DMS153 treated with DMSO at 0.1 percent for 48 hours (cell line): Measurements from ENCODE around the gene NF1.
"Not testable (repeated sequence)": the region's sequence is repeated elsewhere in the genome, so short reads cannot be mapped to it uniquely, and the experiment has no call there.

Source experiments
- DNase-seq: peaks from one replicate; lab custom pipeline; 2025; ENCODE audit not compliant: unreplicated experiment; lab: John Stamatoyannopoulos, UW

Gene NF1

DNA sequence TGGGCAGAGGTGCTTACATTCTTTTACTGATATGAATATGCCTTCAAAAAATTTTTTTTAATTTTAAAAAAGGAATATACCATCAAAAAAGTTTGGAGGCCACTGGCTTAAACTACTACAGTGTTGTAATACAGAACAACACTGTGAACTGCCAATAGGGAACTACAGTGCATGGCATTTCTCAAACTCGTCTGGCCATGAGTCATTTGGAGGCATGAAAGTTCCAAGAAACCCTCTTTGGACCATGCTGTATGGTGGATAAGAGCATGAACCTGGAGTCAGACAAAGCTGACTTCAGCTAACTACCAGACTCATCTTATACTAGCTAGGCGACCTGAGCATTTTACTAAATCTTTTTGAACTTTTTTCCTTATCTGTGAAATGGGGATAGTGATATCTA is 9.2 kb upstream of the NF1 start:
- no peak for DNase-seq

DNA sequence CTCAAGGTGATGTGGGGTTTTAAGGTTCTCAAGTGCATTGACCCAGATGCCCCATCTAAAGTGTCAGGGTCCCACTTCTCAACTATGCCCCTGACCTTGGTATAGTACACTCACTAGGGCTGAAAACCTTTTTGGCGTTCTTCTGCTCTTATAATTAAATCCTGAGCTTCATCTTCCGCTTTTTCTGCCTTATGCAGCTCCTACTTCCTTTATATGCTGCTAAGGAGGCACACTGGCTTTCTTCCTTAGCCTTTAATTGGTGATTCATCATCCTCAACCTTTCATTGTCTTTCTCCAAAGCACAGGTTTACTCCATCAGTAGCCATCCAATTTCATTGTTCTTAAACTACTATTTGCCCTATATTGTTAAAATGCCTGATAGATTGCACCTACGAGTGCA is 5.3 kb upstream of the NF1 start:
- DNase-seq: no peak

- not testable (repeated sequence) for DNase-seq
Measured at GRCh38 chr17:31090650-31091049, 4.1 kb upstream of the NF1 start.

DNA sequence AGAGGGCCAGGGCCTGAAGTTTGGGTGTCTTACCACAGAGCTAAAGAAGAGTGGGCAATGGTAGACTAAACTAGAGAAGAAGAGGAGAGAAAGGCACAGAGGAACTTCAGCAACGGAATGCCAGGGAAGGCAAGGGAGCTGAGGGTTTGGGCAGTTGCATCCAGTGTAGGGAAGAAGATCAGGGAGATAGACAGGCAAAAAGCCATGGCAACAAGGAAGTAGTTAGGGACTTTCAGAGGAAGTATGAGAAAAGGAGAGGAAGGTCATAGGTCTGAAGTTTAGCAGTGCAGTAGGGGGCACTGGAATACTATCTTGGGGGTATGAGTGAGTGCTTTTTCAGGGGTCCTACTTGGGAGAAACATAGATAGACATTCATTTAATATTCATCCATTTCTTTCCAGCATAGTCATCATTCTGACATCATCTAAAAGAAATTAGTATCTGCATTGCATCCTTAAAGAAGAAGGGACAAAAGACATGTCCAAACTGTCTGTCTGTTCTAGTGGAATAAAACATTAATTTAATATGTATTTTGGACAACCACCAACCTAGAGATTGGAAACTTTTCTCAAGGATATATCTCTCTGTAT is 2.2 kb upstream of the NF1 start:
- DNase-seq: no peak

- DNase-seq: peak; percentile 35
Measured at GRCh38 chr17:31093866-31094599, 744 bp upstream of the NF1 start.

- DNase-seq: no peak
Measured at GRCh38 chr17:31095236-31096105, 694 bp downstream of the NF1 start.

DNA sequence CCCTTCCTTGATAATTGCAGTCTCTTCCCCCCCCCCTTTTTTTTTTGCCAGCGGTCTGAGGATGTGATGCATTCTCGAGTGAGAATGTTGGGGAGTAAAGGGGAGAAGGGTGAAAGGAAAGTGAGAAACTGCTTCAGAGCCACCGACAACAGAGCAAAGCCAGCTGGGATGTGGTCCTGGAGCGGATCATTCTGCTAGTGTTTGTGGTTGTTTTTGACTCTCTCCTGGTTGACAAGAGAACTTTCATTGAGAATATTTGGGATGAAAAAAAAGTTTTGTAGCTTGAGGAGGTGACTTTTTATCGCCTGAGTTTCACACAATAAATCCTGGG is 1.3 kb downstream of the NF1 start:
- DNase-seq: no peak

DNA sequence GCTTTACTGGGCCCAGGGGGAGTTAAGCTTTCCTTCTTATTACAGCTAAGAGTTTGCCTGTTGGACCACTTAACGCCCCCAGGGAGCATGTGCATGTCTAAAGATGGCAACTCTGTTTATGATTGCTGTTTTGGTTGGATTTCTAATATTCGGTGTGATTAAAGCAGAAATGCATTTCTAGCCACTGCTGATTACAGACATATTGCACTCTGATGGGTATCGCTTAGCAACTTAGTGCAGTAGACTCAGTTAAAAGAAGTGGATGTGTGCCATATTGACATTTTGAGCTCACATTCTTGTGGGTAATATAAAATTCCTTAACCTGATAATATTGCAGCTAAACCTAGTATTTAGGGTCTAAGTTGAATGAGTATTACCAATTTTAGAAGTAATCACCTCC is 4.2 kb downstream of the NF1 start:
- DNase-seq: no peak

GRCh38 chr17:31100840-31101459 is 6.2 kb downstream of the NF1 start:
- DNase-seq: no peak

DNA sequence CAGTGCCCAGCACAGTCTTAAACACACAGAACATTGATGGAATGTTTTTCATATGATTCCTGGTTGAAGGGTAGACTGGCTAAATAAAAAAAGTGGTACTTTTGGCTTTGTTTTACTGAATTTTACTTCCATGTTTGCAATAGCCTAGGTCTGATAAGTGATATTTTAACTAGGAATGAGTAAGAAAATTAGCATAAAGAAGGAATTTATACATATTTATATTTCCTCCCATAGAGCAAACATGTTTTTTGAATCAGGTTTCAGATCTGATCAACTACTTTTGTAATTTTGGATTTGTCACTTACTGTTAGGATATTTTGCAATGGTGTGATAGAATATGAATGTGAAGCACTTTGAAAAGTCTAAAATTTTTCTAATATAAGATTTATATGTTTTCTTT is 7.2 kb downstream of the NF1 start:
- DNase-seq: no peak

DNA sequence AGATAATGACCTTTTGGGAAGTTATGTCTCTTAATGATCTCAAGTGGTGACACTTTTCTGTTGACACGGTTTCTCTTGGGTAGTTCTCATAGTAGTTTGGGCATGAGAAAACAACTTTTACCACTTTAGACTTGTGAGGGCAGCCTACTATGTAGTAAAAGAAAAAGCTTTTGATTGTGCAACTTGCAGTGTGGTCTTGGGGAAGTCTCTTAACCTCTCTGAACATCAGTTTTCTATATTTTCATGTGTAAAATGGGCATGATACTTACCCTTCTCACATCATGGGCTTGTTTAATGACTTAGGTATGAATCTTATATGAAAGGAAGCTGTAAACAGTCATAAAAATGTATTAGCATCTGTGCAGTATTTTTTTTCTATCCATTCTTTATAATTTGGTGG is 11.2 kb downstream of the NF1 start:
- DNase-seq: no peak

DNA sequence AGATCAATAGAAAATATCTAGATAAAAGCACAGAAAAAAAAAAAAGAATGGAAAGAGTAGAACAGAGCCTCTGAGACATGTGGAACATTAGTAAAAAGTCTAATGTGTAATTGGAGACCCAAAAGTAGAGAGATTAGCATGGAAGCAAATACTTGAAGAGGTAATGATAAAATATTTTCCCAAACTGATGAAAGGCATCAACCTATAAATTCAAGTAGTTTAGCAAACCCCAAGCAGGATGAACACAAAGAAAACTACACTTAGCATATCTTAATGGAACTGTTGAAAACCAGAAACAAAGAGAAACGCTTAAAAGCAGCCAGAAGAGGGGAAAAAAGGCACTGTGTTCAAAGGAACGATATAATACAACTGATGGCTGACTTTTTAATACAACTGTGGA is 16.4 kb downstream of the NF1 start:
- DNase-seq: no peak

DNA sequence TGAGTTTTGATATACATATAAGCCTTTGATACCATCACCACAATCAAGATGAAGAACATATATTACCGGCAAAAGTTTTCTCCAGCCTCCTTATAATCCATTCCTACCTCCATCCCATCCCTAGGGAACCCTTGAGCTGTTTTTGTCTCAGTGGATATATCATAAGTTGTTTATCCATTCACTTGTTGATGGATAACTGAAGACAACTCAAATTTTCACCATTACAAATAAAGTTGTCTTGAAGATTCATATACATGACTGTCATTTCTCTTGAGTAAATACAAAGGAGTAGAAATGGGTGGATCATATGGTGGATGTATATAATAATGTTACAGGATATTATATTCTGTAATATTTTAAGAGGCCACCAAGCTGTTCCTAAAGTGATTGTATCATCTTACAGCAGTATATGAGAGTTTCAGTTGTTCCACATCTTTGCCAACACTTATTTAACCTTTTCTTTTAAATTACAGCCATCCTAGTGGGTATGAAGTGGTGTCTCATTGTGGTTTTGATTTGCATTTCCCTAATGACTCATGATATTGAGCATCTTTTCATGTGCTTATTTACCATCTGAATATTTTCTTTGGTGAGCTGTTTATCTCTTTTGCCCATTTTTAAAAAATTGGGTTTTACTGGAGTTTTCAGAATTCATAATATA is 17.4 kb downstream of the NF1 start:
- DNase-seq: no peak

- not testable (repeated sequence) for DNase-seq
Measured at GRCh38 chr17:31113368-31113767, 18.6 kb downstream of the NF1 start.

GRCh38 chr17:31113939-31114338 is 19.2 kb downstream of the NF1 start:
- DNase-seq: no peak

DNA sequence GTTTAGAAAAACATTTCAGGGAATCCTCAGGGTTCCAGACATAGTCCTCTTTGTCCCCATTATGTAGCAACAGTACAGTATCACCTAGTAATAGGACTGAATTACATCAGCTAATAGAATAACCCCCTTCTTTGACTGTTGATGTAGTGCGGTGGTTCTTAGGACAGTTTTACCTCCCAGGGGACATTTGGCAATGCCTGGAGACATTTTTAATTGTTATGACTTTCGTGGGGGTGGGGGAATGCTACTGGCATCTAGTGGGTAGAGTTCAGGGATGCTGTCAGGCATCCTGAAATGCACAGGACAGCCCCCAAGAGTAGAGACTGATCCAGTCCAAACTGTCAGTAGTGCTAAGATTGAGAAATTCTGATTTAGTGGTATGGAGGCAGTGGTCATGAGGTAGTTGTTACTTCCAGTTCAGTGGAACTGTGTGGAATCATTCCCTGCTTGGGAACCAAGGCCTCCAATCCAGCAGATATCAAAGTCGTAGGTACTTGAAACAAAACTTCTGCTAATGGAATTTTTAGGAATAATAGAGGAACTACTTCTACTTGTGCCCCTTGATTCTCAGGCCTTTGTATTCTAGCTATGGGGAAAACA is 20.3 kb downstream of the NF1 start:
- DNase-seq: no peak

DNA sequence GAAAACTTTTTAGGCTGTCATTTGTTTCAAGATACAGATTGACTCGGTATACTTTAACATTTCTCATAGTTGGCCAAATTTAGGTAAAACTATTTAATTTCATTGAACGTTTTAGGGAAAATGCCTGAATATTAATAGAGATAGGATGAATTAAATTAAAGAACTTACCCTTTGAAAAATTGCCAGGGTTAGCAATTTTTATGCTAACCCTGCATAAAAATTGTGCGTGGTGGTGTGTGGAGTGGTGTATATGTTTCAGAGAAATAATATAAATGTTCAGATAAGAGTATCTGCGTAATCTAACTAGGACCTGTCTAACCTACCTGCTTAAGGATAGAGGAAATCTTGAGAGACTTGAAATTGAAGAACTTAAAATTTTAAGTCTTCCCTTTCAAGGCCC is 21.4 kb downstream of the NF1 start:
- DNase-seq: no peak

- no peak for DNase-seq
Measured at GRCh38 chr17:31122746-31123145, 28.0 kb downstream of the NF1 start.

DNA sequence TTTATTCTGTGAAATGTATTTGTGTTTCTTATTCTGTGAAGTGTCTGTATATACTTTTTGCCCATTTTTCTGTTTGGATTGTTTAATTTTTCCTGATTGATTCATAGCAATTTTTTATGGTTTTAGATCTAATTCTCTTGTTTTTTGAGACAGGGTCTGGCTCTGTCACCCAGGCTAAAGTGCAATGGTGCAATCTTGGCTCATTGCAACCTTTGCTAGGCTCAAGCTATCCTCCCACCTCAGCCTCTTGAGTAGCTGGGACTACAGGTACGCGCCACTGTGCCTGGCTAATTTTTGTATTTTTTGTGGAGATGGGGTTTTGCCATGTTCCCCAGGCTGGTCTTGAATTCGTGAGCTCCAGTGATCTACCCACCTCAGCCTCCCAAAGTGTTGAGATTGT is 31.5 kb downstream of the NF1 start:
- DNase-seq: no peak

- DNase-seq: no peak
Measured at GRCh38 chr17:31128241-31128640, 33.5 kb downstream of the NF1 start.
